IgD-negative memory B cell (primary cell): Measurements from ENCODE around the gene DRAXIN. TPM values are rescaled to one million over a fixed set of nuclear protein-coding genes. Genes with fewer than 3 reads are reported as not detected.
A peak's percentile ranks its signal among the peaks of the same experiment; 100 is the strongest.

Experiments used
- H3K27ac Mint-ChIP-seq, 3 donors: one replicate each; pipeline ENCODE4 v1.8.0; 2020 to 2022; ENCODE audit warnings: mild to moderate bottlenecking in 3 of 3, mixed read lengths in 3 of 3, moderate library complexity in 1 of 3
- H3K27me3 Mint-ChIP-seq: one replicate; pipeline ENCODE4 v1.8.0; 2021; ENCODE audit warnings: mixed read lengths
- H3K36me3 Mint-ChIP-seq: one replicate; pipeline ENCODE4 v1.8.0; 2020; ENCODE audit warnings: mild to moderate bottlenecking, mixed read lengths
- H3K4me1 Mint-ChIP-seq, 3 donors: one replicate each; pipeline ENCODE4 v1.8.0; 2020 to 2022; ENCODE audit warnings: mixed read lengths in 3 of 3, mild to moderate bottlenecking in 1 of 3
- H3K4me3 Mint-ChIP-seq, 4 donors: one replicate each; pipeline ENCODE4 v1.8.0; 2020 to 2022; ENCODE audit warnings: mild to moderate bottlenecking in 4 of 4, mixed read lengths in 4 of 4, moderate library complexity in 3 of 4
- H3K9me3 Mint-ChIP-seq, 3 donors: one replicate each; pipeline ENCODE4 v1.8.0; 2020 to 2021; ENCODE audit warnings: mixed read lengths in 3 of 3, mild to moderate bottlenecking in 1 of 3
- polyA plus RNA-seq: library from polyadenylated mRNA; unstranded; fragments of 300-500 nt; fragmentation: Illumina TruSeq; gene quantifications from one replicate; pipeline ENCODE4 v1.2.3, GENCODE V29; 2021

The DRAXIN gene
- polyA plus RNA-seq, 1 donor from 2014 or later = 0.13 TPM

DNA sequence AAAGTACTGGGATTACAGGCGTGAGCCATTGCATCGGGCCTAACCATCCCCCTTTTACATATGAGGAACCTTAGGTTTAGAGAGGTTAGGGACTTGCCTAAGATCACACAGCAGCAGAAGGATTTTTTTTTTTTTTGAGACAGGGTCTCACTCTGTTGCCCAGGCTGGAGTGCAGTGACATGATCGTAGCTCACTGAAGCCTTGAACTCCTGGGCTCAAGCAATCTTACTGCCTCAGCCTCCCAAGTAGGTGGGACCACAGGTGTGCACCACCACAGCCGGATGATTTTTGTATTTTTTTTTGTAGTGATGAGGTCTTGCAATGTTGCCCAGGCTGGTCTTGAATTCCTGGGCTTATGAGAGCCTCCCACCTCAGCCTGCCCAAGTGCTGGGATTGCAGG lies 68.3 kb downstream of the DRAXIN start:
- Mint-ChIP-seq H3K9me3 (no peaks in the 10 kb centered on the region), H3K4me1 (peaks cover 0 to 1% (median 0%) of the 10 kb centered on the region in 3 donors), H3K4me3 (no peak overlapping the region), H3K36me3 (peaks cover 3% of the 10 kb centered on the region), H3K27me3 (peaks cover 24% of the 10 kb centered on the region), H3K27ac (no peak overlapping the region)

DNA sequence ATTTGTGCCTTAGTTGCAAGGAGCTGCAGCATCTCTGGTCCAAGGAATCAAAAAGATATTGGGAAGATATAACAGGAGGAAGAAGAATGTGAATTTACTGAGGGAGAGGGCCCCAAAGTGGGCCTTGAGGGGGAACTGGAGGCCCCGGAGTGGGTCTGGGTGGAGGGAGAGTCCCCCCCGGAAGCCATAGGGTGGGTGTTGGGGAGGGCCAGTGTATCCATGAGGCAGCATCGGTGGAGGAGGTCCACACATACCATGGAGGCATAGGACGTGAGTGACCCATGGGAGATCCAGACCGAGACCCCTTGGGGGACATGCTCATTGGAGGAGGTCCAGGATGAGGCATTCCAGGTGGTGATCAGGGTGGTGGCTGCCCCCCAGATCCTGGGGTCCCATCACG lies 69.8 kb downstream of the DRAXIN start:
- Mint-ChIP-seq H3K9me3 (no peaks in the 10 kb centered on the region), H3K36me3 (peaks cover 3% of the 10 kb centered on the region), H3K27me3 (peaks cover 20% of the 10 kb centered on the region), H3K4me1 (peaks cover 0 to 1% (median 0%) of the 10 kb centered on the region in 3 donors), H3K27ac (peak overlapping the region in 1 of 3 donors; percentile 71), H3K4me3 (peak overlapping the region in 1 of 4 donors; percentile 76)

GRCh38 chr1:11761988-11762406 lies 70.5 kb downstream of the DRAXIN start, which contains the start of gene C1orf167:
Gene C1orf167, plus strand, starts transcription at chr1:11762193. Its CDS starts 2,208 bp downstream, at chr1:11764401.
- Mint-ChIP-seq H3K9me3 (no peaks in the 10 kb centered on the region), H3K27ac (peak within 1 kb of the TSS in 1 of 3 donors; percentile 90), H3K4me1 (peaks cover 0 to 1% (median 0%) of the 10 kb centered on the region in 3 donors), H3K36me3 (peaks cover 3% of the 10 kb centered on the region), H3K27me3 (peaks cover 16% of the 10 kb centered on the region), H3K4me3 (peak within 1 kb of the TSS in 1 of 4 donors; percentile 76)

DNA sequence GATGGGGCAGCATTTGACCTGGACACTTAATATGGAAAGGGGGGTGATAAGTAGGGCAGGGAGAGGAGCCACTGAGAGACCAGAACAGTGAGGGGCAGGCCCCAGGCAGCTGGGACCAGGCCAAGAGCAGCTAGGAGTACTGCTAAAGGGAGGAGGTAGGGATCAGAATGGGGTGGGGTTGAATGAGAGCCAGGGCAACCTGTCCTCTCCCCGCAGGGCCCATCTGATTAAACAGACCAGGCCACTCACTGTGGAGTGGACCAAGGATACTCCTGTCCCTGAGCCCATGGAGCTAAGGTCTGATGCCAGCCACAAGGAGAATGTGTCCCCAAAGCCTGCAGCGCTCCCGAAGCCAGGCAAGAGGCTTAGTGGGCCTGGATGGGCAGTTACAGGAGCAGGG lies 72.6 kb downstream of the DRAXIN start:
- Mint-ChIP-seq H3K4me1 (peaks cover 0 to 1% (median 0%) of the 10 kb centered on the region in 3 donors), H3K4me3 (no peak overlapping the region), H3K9me3 (no peaks in the 10 kb centered on the region), H3K36me3 (peaks cover 3% of the 10 kb centered on the region), H3K27ac (no peak overlapping the region), H3K27me3 (peaks cover 16% of the 10 kb centered on the region)

- Mint-ChIP-seq H3K27me3 (peaks cover 16% of the 10 kb centered on the region), H3K4me3 (no peak overlapping the region), H3K27ac (no peak overlapping the region), H3K36me3 (peaks cover 3% of the 10 kb centered on the region), H3K4me1 (peaks cover 0 to 1% (median 0%) of the 10 kb centered on the region in 3 donors), H3K9me3 (no peaks in the 10 kb centered on the region)
Observed at GRCh38 chr1:11764519-11764918, 73.0 kb downstream of the DRAXIN start.

GRCh38 chr1:11765661-11766428 lies 74.3 kb downstream of the DRAXIN start:
- H3K9me3 Mint-ChIP-seq = no peaks in the 10 kb centered on the region
- H3K27ac Mint-ChIP-seq = no peak overlapping the region
- peaks cover 0 to 1% (median 0%) of the 10 kb centered on the region in 3 donors for H3K4me1 Mint-ChIP-seq
- no peak overlapping the region for H3K4me3 Mint-ChIP-seq
- no peaks in the 10 kb centered on the region for H3K36me3 Mint-ChIP-seq
- H3K27me3 Mint-ChIP-seq = peaks cover 16% of the 10 kb centered on the region

DNA sequence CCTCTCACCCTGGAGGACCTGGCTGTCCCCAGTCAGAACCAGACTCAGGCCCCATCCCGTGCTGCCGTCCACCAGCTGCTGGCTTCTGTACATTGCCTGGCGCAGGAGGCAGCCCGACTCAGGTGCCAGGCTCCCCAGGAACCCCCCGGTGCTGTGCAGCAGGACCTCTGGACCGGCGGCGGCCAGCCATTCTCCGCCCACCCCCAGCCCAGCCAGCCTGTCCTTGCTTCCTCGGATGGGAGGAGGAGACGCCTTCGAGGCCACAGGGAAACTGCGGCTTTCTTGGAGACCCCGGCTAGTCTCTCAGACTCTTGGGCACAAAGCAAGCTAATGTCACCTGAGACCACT lies 74.9 kb downstream of the DRAXIN start:
- Mint-ChIP-seq H3K4me3 (no peak overlapping the region), H3K27ac (no peak overlapping the region), H3K9me3 (no peaks in the 10 kb centered on the region), H3K27me3 (peaks cover 15% of the 10 kb centered on the region), H3K36me3 (no peaks in the 10 kb centered on the region), H3K4me1 (no peaks in the 10 kb centered on the region)

- H3K27ac Mint-ChIP-seq = no peak overlapping the region
- no peak overlapping the region for H3K4me3 Mint-ChIP-seq
- peaks cover 4% of the 10 kb centered on the region for H3K27me3 Mint-ChIP-seq
- H3K9me3 Mint-ChIP-seq = no peaks in the 10 kb centered on the region
- peaks cover 0 to 5% (median 4%) of the 10 kb centered on the region in 3 donors for H3K4me1 Mint-ChIP-seq
- H3K36me3 Mint-ChIP-seq = no peaks in the 10 kb centered on the region
Observed at GRCh38 chr1:11767922-11768704, 76.6 kb downstream of the DRAXIN start.

DNA sequence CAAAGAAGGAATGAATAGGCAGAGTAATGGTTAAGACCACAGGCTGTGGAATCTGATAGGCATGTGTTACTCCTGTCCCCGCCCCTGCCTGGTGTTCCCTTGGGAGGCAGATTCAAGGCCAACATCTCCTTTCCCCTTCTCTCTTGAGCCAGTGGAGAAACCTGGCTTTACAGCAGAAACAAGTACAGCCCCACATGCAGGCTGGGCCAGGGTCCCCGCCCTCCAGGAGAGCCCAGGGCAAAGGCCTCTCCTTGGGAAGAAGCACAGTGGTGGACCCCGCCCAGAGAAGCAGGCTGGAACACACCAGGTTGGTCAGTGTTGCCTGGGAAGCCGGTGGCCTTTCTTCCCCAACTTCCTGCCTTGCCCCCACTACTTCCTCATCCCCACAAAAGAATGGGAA lies 77.3 kb downstream of the DRAXIN start:
- H3K36me3 Mint-ChIP-seq = no peaks in the 10 kb centered on the region
- H3K4me3 Mint-ChIP-seq = no peak overlapping the region
- no peak overlapping the region for H3K27ac Mint-ChIP-seq
- no peaks in the 10 kb centered on the region for H3K9me3 Mint-ChIP-seq
- H3K4me1 Mint-ChIP-seq = peaks cover 0 to 5% (median 4%) of the 10 kb centered on the region in 3 donors
- H3K27me3 Mint-ChIP-seq = no peaks in the 10 kb centered on the region

- no peaks in the 10 kb centered on the region for H3K9me3 Mint-ChIP-seq
- no peaks in the 10 kb centered on the region for H3K27me3 Mint-ChIP-seq
Observed at GRCh38 chr1:11769274-11769673, 77.8 kb downstream of the DRAXIN start.

DNA sequence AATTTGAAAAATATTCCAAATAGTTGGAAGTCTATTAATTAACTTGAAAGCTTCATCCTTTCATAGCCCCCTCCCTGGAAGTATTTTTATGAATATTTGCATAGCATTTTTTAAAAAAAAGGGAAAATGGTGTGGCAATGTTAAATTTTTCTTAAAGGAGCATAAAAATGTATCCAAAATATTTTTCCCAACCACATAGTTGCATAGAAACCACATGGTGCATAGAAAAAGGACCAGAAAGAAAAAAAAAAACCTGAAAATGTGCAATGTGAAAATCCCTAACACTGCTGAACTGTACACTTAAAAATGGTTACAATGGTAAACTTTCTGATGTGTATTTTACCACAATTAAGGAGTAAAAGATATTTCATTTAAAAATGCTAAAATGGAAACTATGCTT lies 78.5 kb downstream of the DRAXIN start:
- Mint-ChIP-seq H3K9me3 (no peaks in the 10 kb centered on the region), H3K4me1 (peaks cover 0 to 5% (median 4%) of the 10 kb centered on the region in 3 donors), H3K36me3 (no peaks in the 10 kb centered on the region), H3K4me3 (no peak overlapping the region), H3K27ac (no peak overlapping the region), H3K27me3 (peaks cover 4% of the 10 kb centered on the region)

More at GRCh38 chr1:11769274-11769673, 77.8 kb downstream of the DRAXIN start:
- Mint-ChIP-seq H3K4me3 (no peak overlapping the region), H3K27ac (no peak overlapping the region), H3K36me3 (no peaks in the 10 kb centered on the region), H3K4me1 (peaks cover 0 to 5% (median 4%) of the 10 kb centered on the region in 3 donors)

DNA sequence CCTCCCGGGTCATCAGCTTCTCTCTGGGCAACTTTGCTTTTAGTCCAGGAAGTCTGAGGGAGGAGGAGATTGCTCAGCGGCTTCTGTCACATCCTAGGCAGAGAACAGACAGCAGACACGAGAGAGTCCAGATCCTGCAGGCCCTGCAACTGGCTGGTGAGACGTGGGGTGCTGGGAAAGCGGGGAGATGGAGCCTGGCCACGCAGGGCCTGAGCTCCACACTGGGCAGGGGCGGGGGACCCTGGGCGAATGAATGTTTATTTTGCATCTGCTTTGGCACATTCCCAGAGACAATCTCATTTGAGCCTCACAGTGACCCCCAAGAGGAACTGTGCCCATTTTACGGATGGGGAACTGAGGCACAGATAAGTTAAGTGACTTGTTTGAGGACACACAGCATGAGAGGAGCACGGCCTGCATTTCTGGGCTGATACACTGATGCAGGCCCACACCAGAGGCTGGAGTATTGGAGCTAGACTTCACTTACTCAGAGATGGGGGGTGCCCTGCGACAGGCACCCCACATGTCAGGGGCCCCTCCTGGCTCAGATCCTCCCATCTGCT lies 80.1 kb downstream of the DRAXIN start:
- Mint-ChIP-seq H3K27me3 (peaks cover 4% of the 10 kb centered on the region), H3K27ac (no peak overlapping the region), H3K4me1 (peaks cover 0 to 5% (median 4%) of the 10 kb centered on the region in 3 donors), H3K4me3 (no peak overlapping the region), H3K36me3 (no peaks in the 10 kb centered on the region), H3K9me3 (no peaks in the 10 kb centered on the region)

DNA sequence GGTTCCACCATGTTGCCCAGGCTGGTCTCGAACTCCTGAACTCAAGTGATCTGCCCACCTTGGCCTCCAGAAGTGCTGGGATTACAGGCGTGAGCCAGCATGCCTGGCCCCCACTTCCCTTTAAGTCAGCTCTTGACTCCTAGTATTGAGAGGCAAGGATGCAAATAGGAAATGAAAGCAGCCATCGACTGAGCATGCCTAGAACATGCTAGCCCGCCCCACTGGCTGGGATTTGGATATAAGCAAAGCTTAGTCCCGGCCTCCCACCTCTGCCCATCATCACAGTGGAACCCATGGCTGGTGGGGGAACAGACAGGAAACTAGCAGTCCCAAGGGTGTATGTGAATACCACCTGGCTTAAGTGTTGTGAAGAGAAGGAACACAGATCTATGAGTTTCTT lies 80.9 kb downstream of the DRAXIN start:
- Mint-ChIP-seq H3K27ac (no peak overlapping the region), H3K4me3 (peak overlapping the region in 2 of 4 donors; percentile 63 to 65), H3K9me3 (no peaks in the 10 kb centered on the region), H3K4me1 (peaks cover 0 to 5% (median 4%) of the 10 kb centered on the region in 3 donors), H3K27me3 (peaks cover 4% of the 10 kb centered on the region), H3K36me3 (no peaks in the 10 kb centered on the region)

- Mint-ChIP-seq H3K4me1 (peaks cover 0 to 5% (median 4%) of the 10 kb centered on the region in 3 donors), H3K27me3 (peaks cover 4% of the 10 kb centered on the region), H3K4me3 (no peak overlapping the region), H3K9me3 (no peaks in the 10 kb centered on the region), H3K27ac (no peak overlapping the region), H3K36me3 (no peaks in the 10 kb centered on the region)
Observed at GRCh38 chr1:11774753-11775152, 83.2 kb downstream of the DRAXIN start.
